ENCODE measurements around the gene PBRM1. TPM values are rescaled to one million over a fixed set of nuclear protein-coding genes. Genes with fewer than 3 reads are reported as not detected.

Gene PBRM1
- total RNA-seq, 2 experiments from 2014 or later = 75.7 to 91.1 TPM

GRCh38 chr3:52681596-52681995 lies 4.1 kb downstream of the PBRM1 start:
- Histone ChIP-seq H4K20me1 (ENCODE audit: insufficient read depth, low read length) (peaks cover 17% of the 10 kb centered on the region; the same call in 1 of the 2 replicates), H3K4me1 (ENCODE audit: insufficient read depth, low read length, poor library complexity, severe bottlenecking) (peaks cover 22% of the 10 kb centered on the region), H3K9me3 (ENCODE audit: low read length) (no peaks in the 10 kb centered on the region), H2AFZ (ENCODE audit: low read length) (no peak overlapping the region), H3K79me2 (ENCODE audit: insufficient read depth, low read depth, low read length) (peaks cover 66% of the 10 kb centered on the region), H3K9me2 (ENCODE audit: insufficient read depth, low read length) (no peaks in the 10 kb centered on the region), H3K27ac (ENCODE audit: low read depth, low read length, poor library complexity, severe bottlenecking) (no peak overlapping the region), H3K4me3 (ENCODE audit: low read depth, low read length, poor library complexity, severe bottlenecking) (no peak overlapping the region), H3K4me2 (ENCODE audit: low read length) (no peak overlapping the region), H3K36me3 (ENCODE audit: insufficient read depth, low read length) (peaks cover 61% of the 10 kb centered on the region)
- intact Hi-C loops (cut with micrococcal nuclease; ENCODE audit: unreplicated experiment) = no loop called here
- ChIA-PET POLR2A (interaction anchor here (0.7 kb wide), 1 partner anchor 9 kb away, joined by 3 read pairs; no protein-coding TSS in a partner anchor), CTCF (ENCODE audit: unreplicated experiment) (no interaction called here)
- BruUV-seq (replicated peaks) = no TSS peak
- DNase-seq (ENCODE audit: low spot score) = no peak
- TF ChIP-seq EZH2phosphoT487 (IDR thresholded peaks at IDR 0.05; ENCODE audit: borderline replicate concordance, low read depth, low read length) (no peak), CTCF (conservative IDR thresholded peaks at IDR 0.05; ENCODE audit: low read length) (no peak)

- ChIA-PET POLR2A (interaction anchor here (1.2 kb wide), 1 partner anchor 26 kb away, joined by 3 read pairs; the partner anchor contains the start of genes GLT8D1 and SPCS1), CTCF (ENCODE audit: unreplicated experiment) (no interaction called here)
- no peak overlapping the region for H3K27ac ChIP-seq (ENCODE audit: low read depth, low read length, poor library complexity, severe bottlenecking)
- H3K36me3 ChIP-seq (ENCODE audit: insufficient read depth, low read length) = peaks cover 71% of the 10 kb centered on the region
- no peak for TF ChIP-seq EZH2phosphoT487 (IDR thresholded peaks at IDR 0.05; ENCODE audit: borderline replicate concordance, low read depth, low read length)
- no peak for TF ChIP-seq CTCF (conservative IDR thresholded peaks at IDR 0.05; ENCODE audit: low read length)
- H3K4me1 ChIP-seq (ENCODE audit: insufficient read depth, low read length, poor library complexity, severe bottlenecking) = peaks cover 22% of the 10 kb centered on the region
- intact Hi-C loops (cut with micrococcal nuclease; ENCODE audit: unreplicated experiment) = no loop called here
- BruUV-seq (replicated peaks) = no TSS peak
- H2AFZ ChIP-seq (ENCODE audit: low read length) = no peak overlapping the region
- H3K4me2 ChIP-seq (ENCODE audit: low read length) = no peak overlapping the region
- no peak for DNase-seq (ENCODE audit: low spot score)
- peaks cover 54% of the 10 kb centered on the region for H3K79me2 ChIP-seq (ENCODE audit: insufficient read depth, low read depth, low read length)
- no peak overlapping the region for H3K4me3 ChIP-seq (ENCODE audit: low read depth, low read length, poor library complexity, severe bottlenecking)
- H3K9me2 ChIP-seq (ENCODE audit: insufficient read depth, low read length) = no peaks in the 10 kb centered on the region
- no peaks in the 10 kb centered on the region for H3K9me3 ChIP-seq (ENCODE audit: low read length)
- H4K20me1 ChIP-seq (ENCODE audit: insufficient read depth, low read length) = peaks cover 22% of the 10 kb centered on the region; the same call in 1 of the 2 replicates
Measured at GRCh38 chr3:52679811-52680210, 5.9 kb downstream of the PBRM1 start.

- Histone ChIP-seq H3K4me1 (ENCODE audit: insufficient read depth, low read length, poor library complexity, severe bottlenecking) (peaks cover 16% of the 10 kb centered on the region), H3K4me2 (ENCODE audit: low read length) (no peak overlapping the region), H3K9me2 (ENCODE audit: insufficient read depth, low read length) (no peaks in the 10 kb centered on the region), H3K9me3 (ENCODE audit: low read length) (no peaks in the 10 kb centered on the region), H3K4me3 (ENCODE audit: low read depth, low read length, poor library complexity, severe bottlenecking) (no peak overlapping the region), H3K27ac (ENCODE audit: low read depth, low read length, poor library complexity, severe bottlenecking) (no peak overlapping the region), H3K79me2 (ENCODE audit: insufficient read depth, low read depth, low read length) (peaks cover 47% of the 10 kb centered on the region), H3K36me3 (ENCODE audit: insufficient read depth, low read length) (peaks cover 74% of the 10 kb centered on the region), H2AFZ (ENCODE audit: low read length) (no peak overlapping the region), H4K20me1 (ENCODE audit: insufficient read depth, low read length) (peaks cover 17% of the 10 kb centered on the region; the same call in 1 of the 2 replicates)
- no peak for TF ChIP-seq CTCF (conservative IDR thresholded peaks at IDR 0.05; ENCODE audit: low read length)
- ChIA-PET CTCF (ENCODE audit: unreplicated experiment) (no interaction called here), POLR2A (interaction anchor here (1.2 kb wide), 1 partner anchor 27 kb away, joined by 3 read pairs; the partner anchor contains the start of genes GLT8D1 and SPCS1)
- intact Hi-C loops (cut with micrococcal nuclease; ENCODE audit: unreplicated experiment) = no loop called here
- no peak for DNase-seq (ENCODE audit: low spot score)
- BruUV-seq (replicated peaks) = no TSS peak
Measured at GRCh38 chr3:52679199-52679538, 6.5 kb downstream of the PBRM1 start.
